SK-N-SH (cell line): Measurements from ENCODE around the gene SLX4IP.

ENCODE experiments used
- FOSL2 ChIP-seq: IDR thresholded peaks from 2 replicates; pipeline ENCODE4 v1.4.0; 2012; ENCODE audit warnings: low read depth, mild to moderate bottlenecking, moderate library complexity, borderline replicate concordance
- GATA2 ChIP-seq: sonication (generic); formaldehyde crosslinking; IDR thresholded peaks from 2 replicates; pipeline ENCODE4 v1.5.0; 2020; ENCODE audit warnings: mild to moderate bottlenecking, missing genetic modification reagents
- MXI1 ChIP-seq: IDR thresholded peaks from 2 replicates; pipeline ENCODE4 v1.6.1; 2012; ENCODE audit warnings: mild to moderate bottlenecking, low read depth, low read length, improper control_type of control experiment
- POLR2AphosphoS5 ChIP-seq: IDR thresholded peaks from 2 replicates; pipeline ENCODE4 v1.6.1; 2012; ENCODE audit warnings: low read depth, low read length
- RAD21 ChIP-seq: IDR thresholded peaks from 2 replicates; pipeline ENCODE4 v1.6.1; 2012; ENCODE audit warnings: mild to moderate bottlenecking, low read length
- SIN3A ChIP-seq: IDR thresholded peaks from 2 replicates; pipeline ENCODE4 v1.6.1; 2012; ENCODE audit warnings: low read depth, mild to moderate bottlenecking, low read length, moderate library complexity, borderline replicate concordance
- SMC3 ChIP-seq: IDR thresholded peaks from 2 replicates; pipeline ENCODE4 v1.6.1; 2012; ENCODE audit warnings: low read depth, low read length, improper control_type of control experiment
- TAF1 ChIP-seq: IDR thresholded peaks from 2 replicates; pipeline ENCODE4 v1.6.1; 2012; ENCODE audit warnings: low read depth, mild to moderate bottlenecking, low read length, moderate library complexity, borderline replicate concordance
- TF ChIP-seq, protein P1 (sequence below): fragments of 200-600 bp; sonication (generic); IDR thresholded peaks from 2 replicates; pipeline ENCODE4 v1.6.1; 2017; ENCODE audit warnings: antibody characterized with exemption, mild to moderate bottlenecking, moderate library complexity
- TF ChIP-seq, protein P2 (sequence below): IDR thresholded peaks from 2 replicates; pipeline ENCODE4 v1.4.0; 2012; ENCODE audit warnings: low read depth, borderline replicate concordance
- TF ChIP-seq, protein P3 (sequence below): IDR thresholded peaks from 2 replicates; pipeline ENCODE4 v1.4.0; 2012; ENCODE audit warnings: low read depth, borderline replicate concordance
- TF ChIP-seq, protein P4 (sequence below): IDR thresholded peaks from 2 replicates; pipeline ENCODE4 v1.6.1; 2012; ENCODE audit warnings: mild to moderate bottlenecking, low read depth, low read length, moderate library complexity

DNA sequence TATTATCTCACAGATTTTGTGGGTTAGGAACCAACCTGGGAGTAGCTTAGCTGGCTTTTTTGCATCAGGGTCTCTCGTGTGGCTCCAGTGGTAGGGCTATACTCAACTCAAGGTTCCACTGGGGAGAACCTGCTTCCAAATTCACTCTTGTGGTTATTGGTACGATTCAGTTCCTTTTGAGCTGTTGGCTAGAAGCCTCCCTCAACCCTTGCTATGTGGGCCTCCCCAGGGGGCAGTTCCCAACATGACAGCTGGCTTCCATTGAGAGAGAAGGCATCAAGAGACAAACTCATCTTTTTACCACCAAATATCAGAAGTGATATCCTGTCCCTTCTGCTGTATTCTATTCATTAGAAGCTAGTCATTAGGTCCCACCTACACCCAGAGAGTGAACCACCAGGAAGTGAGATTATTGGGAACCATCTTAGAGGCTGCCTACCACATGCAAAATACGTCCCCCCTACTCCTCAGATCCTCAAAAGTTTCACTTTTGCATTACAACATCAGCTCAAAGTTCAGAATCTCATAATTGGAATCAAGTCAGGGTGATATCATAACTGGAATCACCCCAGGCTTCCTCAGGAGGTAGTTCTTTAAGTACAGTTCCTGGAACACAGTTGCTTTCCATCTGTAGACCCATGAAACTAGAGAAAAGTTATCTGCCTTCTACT is 32.0 kb upstream of the SLX4IP start:
- no peak for TF ChIP-seq MXI1
- TF ChIP-seq, protein P1, sequence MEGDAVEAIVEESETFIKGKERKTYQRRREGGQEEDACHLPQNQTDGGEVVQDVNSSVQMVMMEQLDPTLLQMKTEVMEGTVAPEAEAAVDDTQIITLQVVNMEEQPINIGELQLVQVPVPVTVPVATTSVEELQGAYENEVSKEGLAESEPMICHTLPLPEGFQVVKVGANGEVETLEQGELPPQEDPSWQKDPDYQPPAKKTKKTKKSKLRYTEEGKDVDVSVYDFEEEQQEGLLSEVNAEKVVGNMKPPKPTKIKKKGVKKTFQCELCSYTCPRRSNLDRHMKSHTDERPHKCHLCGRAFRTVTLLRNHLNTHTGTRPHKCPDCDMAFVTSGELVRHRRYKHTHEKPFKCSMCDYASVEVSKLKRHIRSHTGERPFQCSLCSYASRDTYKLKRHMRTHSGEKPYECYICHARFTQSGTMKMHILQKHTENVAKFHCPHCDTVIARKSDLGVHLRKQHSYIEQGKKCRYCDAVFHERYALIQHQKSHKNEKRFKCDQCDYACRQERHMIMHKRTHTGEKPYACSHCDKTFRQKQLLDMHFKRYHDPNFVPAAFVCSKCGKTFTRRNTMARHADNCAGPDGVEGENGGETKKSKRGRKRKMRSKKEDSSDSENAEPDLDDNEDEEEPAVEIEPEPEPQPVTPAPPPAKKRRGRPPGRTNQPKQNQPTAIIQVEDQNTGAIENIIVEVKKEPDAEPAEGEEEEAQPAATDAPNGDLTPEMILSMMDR, result no peak
- no peak for TF ChIP-seq POLR2AphosphoS5
- TF ChIP-seq, protein P2, sequence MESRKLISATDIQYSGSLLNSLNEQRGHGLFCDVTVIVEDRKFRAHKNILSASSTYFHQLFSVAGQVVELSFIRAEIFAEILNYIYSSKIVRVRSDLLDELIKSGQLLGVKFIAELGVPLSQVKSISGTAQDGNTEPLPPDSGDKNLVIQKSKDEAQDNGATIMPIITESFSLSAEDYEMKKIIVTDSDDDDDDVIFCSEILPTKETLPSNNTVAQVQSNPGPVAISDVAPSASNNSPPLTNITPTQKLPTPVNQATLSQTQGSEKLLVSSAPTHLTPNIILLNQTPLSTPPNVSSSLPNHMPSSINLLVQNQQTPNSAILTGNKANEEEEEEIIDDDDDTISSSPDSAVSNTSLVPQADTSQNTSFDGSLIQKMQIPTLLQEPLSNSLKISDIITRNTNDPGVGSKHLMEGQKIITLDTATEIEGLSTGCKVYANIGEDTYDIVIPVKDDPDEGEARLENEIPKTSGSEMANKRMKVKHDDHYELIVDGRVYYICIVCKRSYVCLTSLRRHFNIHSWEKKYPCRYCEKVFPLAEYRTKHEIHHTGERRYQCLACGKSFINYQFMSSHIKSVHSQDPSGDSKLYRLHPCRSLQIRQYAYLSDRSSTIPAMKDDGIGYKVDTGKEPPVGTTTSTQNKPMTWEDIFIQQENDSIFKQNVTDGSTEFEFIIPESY, result no peak
- no peak for TF ChIP-seq FOSL2
- no peak for TF ChIP-seq GATA2 (CRISPR knock-in tag)
- TF ChIP-seq, protein P3, sequence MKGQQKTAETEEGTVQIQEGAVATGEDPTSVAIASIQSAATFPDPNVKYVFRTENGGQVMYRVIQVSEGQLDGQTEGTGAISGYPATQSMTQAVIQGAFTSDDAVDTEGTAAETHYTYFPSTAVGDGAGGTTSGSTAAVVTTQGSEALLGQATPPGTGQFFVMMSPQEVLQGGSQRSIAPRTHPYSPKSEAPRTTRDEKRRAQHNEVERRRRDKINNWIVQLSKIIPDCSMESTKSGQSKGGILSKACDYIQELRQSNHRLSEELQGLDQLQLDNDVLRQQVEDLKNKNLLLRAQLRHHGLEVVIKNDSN, result no peak
- TF ChIP-seq, protein P4, sequence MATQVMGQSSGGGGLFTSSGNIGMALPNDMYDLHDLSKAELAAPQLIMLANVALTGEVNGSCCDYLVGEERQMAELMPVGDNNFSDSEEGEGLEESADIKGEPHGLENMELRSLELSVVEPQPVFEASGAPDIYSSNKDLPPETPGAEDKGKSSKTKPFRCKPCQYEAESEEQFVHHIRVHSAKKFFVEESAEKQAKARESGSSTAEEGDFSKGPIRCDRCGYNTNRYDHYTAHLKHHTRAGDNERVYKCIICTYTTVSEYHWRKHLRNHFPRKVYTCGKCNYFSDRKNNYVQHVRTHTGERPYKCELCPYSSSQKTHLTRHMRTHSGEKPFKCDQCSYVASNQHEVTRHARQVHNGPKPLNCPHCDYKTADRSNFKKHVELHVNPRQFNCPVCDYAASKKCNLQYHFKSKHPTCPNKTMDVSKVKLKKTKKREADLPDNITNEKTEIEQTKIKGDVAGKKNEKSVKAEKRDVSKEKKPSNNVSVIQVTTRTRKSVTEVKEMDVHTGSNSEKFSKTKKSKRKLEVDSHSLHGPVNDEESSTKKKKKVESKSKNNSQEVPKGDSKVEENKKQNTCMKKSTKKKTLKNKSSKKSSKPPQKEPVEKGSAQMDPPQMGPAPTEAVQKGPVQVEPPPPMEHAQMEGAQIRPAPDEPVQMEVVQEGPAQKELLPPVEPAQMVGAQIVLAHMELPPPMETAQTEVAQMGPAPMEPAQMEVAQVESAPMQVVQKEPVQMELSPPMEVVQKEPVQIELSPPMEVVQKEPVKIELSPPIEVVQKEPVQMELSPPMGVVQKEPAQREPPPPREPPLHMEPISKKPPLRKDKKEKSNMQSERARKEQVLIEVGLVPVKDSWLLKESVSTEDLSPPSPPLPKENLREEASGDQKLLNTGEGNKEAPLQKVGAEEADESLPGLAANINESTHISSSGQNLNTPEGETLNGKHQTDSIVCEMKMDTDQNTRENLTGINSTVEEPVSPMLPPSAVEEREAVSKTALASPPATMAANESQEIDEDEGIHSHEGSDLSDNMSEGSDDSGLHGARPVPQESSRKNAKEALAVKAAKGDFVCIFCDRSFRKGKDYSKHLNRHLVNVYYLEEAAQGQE, result no peak
- TF ChIP-seq SIN3A, result no peak
- no peak for TF ChIP-seq TAF1
- TF ChIP-seq RAD21, result no peak
- no peak for TF ChIP-seq SMC3
